T-cell (primary cell): Measurements from ENCODE around the gene ZNF484. TPM values are rescaled to one million over a fixed set of nuclear protein-coding genes. Genes with fewer than 3 reads are reported as not detected.
"Not testable (repeated sequence)": the region's sequence is repeated elsewhere in the genome, so short reads cannot be mapped to it uniquely, and the experiment has no call there.

Source experiments
- ATAC-seq, 4 experiments: fragments of 200-7000 bp in 3 of 4; fragments of 150-1000 bp in 1 of 4; cut with Tn5 transposase; replicated peaks in 1 of 4; 1 replicate in 3 of 4; 2 replicates in 1 of 4; pipeline ENCODE4 v1.10.0; 2021; ENCODE audit warnings: moderate library complexity in 3 of 4, mild to moderate bottlenecking in 2 of 4, moderate number of reproducible peaks in 1 of 4
- CTCF ChIA-PET, 2 donors: fragments of 300-600 bp; sonication (Branson Sonifier 250); formaldehyde crosslinking; loops; one replicate each; lab custom pipeline; 2022; ENCODE audit warnings: antibody characterized with exemption in 2 of 2; lab: Charles Lee
- POLR2A ChIA-PET, 2 donors: fragments of 300-600 bp; sonication (Branson Sonifier 250); formaldehyde crosslinking; loops; one replicate each; lab custom pipeline; 2022; ENCODE audit warnings: antibody characterized with exemption in 2 of 2; lab: Charles Lee
- DNase-seq, 35 experiments: peaks; one replicate each; pipeline versions ENCODE4 v3.0.0 to v3.0.0-alpha.2; 2013 to 2023
- H3K27ac ChIP-seq: one replicate; pipeline ENCODE4 v1.5.1; 2013; ENCODE audit warnings: low read length
- H3K27me3 ChIP-seq, 2 experiments: replicated peaks in 1 of 2; 1 replicate in 1 of 2; 2 replicates in 1 of 2; pipeline versions ENCODE4 v1.6.1 to v1.7.0; 2013; ENCODE audit warnings: low read length in 1 of 2, mixed read lengths in 1 of 2; ENCODE audit not compliant: control insufficient read depth in 2 of 2, insufficient read depth in 2 of 2; ENCODE audit errors: extremely low read depth in 1 of 2
- H3K36me3 ChIP-seq, 2 donors: 1 replicate in 1 of 2; 2 replicates in 1 of 2; pipeline versions ENCODE4 v1.6.1 to v1.7.0; 2013; ENCODE audit warnings: low read length in 1 of 2; ENCODE audit not compliant: control insufficient read depth in 2 of 2, insufficient read depth in 1 of 2; ENCODE audit errors: extremely low read depth in 1 of 2
- H3K4me1 ChIP-seq, 2 experiments: 1 replicate in 1 of 2; 2 replicates in 1 of 2; pipeline versions ENCODE4 v1.6.1 to v1.7.0; 2013; ENCODE audit warnings: low read length in 2 of 2, mixed read lengths in 1 of 2; ENCODE audit not compliant: insufficient read depth in 2 of 2, control insufficient read depth in 1 of 2; ENCODE audit errors: extremely low read depth in 1 of 2
- H3K4me3 ChIP-seq, 2 donors: 1 replicate in 1 of 2; 2 replicates in 1 of 2; pipeline versions ENCODE4 v1.5.1 to v1.7.0; 2013; ENCODE audit warnings: mild to moderate bottlenecking in 2 of 2, low read length in 1 of 2, moderate library complexity in 1 of 2; ENCODE audit not compliant: control insufficient read depth in 1 of 2; ENCODE audit errors: extremely low read depth in 1 of 2
- H3K9me3 ChIP-seq: 2 replicates; pipeline ENCODE4 v1.7.0; 2013
- H3K27ac Mint-ChIP-seq, 2 donors: one replicate each; pipeline ENCODE4 v1.8.0; 2020 to 2021; ENCODE audit warnings: mild to moderate bottlenecking in 2 of 2, mixed read lengths in 2 of 2
- H3K27me3 Mint-ChIP-seq, 2 donors: one replicate each; pipeline ENCODE4 v1.8.0; 2021 to 2022; ENCODE audit warnings: mixed read lengths in 2 of 2
- H3K36me3 Mint-ChIP-seq: one replicate; pipeline ENCODE4 v1.8.0; 2021; ENCODE audit warnings: mixed read lengths
- H3K4me1 Mint-ChIP-seq, 3 donors: one replicate each; pipeline ENCODE4 v1.8.0; 2020 to 2022; ENCODE audit warnings: mixed read lengths in 3 of 3, mild to moderate bottlenecking in 1 of 3
- H3K4me3 Mint-ChIP-seq, 3 donors: one replicate each; pipeline ENCODE4 v1.8.0; 2020 to 2022; ENCODE audit warnings: mild to moderate bottlenecking in 3 of 3, mixed read lengths in 3 of 3, moderate library complexity in 3 of 3
- H3K9me3 Mint-ChIP-seq, 3 donors: one replicate each; pipeline ENCODE4 v1.8.0; 2020 to 2022; ENCODE audit warnings: mixed read lengths in 3 of 3
- WGBS: methylation state at CpG from one replicate; pipeline ENCODE4 v1.1.5; 2013; ENCODE audit warnings: missing lambda C conversion rate; ENCODE audit not compliant: insufficient coverage; 5-methylcytosine and 5-hydroxymethylcytosine counted together
- total RNA-seq, 35 experiments: library from RNA in 6 of 35; stranded (reverse) in 6 of 35; fragments of 120-200 nt in 1 of 35; gene quantifications; one replicate each; pipeline versions ENCODE4 v1.2.1 to v1.2.4 and lab custom pipeline; 2013 to 2026

Gene ZNF484
- total RNA-seq, 5 donors from 2014 or later (not counting 1 experiment from before 2014, with no cell fraction given), result 14.2 to 17.4 (median 16.4) TPM

DNA sequence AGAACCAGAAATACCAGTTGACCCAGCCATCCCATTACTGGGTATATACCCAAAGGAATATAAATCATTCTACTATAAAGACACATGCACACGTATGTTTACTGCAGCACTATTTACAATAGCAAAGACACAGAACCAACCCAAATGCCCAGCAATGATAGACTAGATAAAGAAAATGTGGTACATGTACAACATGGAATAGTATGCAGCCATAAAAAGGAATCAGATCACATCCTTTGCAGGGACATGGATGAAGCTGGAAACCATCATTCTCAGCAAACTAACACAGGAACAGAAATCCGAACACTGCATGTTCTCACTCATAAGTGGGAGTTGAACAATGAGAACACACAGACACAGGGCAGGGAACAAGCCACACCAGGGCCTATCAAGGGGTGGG lies 11.2 kb downstream of the ZNF484 start:
- H3K27me3 Mint-ChIP-seq, H3K4me3 Mint-ChIP-seq, H3K9me3 ChIP-seq, H3K4me3 ChIP-seq, H3K27ac ChIP-seq, CTCF ChIA-PET, H3K9me3 Mint-ChIP-seq, DNase-seq, H3K4me1 ChIP-seq, H3K27me3 ChIP-seq, H3K27ac Mint-ChIP-seq, ATAC-seq, POLR2A ChIA-PET: not testable (repeated sequence)
- WGBS, result no CpG with 5 or more reads among the region's 2 CpGs
- Mint-ChIP-seq H3K36me3 (peaks cover 79% of the 10 kb centered on the region), H3K4me1 (peaks cover 63 to 81% (median 66%) of the 10 kb centered on the region in 3 donors)
- H3K36me3 ChIP-seq, result peaks cover 7 to 40% of the 10 kb centered on the region in 2 donors

DNA sequence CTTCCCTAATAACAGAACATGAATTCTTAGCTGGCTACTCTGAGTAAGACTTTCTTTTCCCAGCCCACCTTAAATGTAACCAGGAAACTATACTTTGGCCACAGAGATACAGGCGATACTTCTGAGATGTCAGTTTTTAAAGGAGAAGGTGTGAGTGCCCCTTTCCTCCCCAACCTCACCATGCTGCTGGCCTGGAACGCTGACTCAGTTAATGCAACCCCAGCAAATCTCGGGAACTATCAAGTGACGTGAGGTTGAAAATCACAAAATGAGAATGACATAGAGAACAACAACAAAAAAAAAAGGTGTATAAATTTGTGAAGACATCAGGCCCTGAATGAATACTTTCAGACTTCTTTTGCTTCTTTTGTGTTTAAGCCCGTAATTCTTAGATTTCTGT lies 13.7 kb downstream of the ZNF484 start:
- Histone ChIP-seq H3K36me3 (peaks cover 13 to 41% of the 10 kb centered on the region in 2 donors), H3K27me3 (no peaks in the 10 kb centered on the region), H3K4me1 (no peaks in the 10 kb centered on the region), H3K9me3 (no peaks in the 10 kb centered on the region), H3K27ac (no peak overlapping the region), H3K4me3 (no peak overlapping the region)
- Mint-ChIP-seq H3K4me1 (peaks cover 58 to 69% (median 60%) of the 10 kb centered on the region in 3 donors), H3K36me3 (peaks cover 82% of the 10 kb centered on the region), H3K27ac (no peak overlapping the region), H3K9me3 (peaks cover 3 to 4% (median 3%) of the 10 kb centered on the region in 3 donors), H3K4me3 (no peak overlapping the region), H3K27me3 (no peaks in the 10 kb centered on the region)
- ATAC-seq (no peak), DNase-seq (no peak)
- ChIA-PET POLR2A (no interaction called here), CTCF (no interaction called here)
- no CpG with 5 or more reads among the region's 5 CpGs for whole genome bisulfite sequencing

DNA sequence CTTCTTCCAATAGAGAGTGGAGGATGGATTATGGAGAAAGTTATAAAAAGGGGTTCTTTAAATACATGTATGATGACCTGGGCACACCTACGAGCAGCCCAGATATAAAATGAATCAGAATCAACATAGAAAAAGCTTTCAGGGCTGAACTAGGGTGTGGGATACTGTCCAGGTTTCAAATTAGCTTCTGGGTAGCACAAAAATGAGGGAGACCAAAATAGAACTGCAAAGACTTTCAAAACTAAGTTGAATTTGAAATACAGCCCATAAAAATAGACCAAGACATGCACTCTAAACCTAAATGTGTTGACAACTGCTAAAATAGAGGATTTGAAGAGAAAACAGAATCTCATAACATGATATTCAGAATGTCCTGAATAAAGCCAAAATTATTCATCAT lies 17.0 kb downstream of the ZNF484 start:
- ChIA-PET CTCF (no interaction called here), POLR2A (no interaction called here)
- Mint-ChIP-seq H3K4me3 (no peak overlapping the region), H3K27me3 (no peaks in the 10 kb centered on the region), H3K4me1 (peaks cover 50 to 59% (median 51%) of the 10 kb centered on the region in 3 donors), H3K36me3 (peaks cover 77% of the 10 kb centered on the region), H3K9me3 (peaks cover 0 to 4% (median 0%) of the 10 kb centered on the region in 3 donors), H3K27ac (no peak overlapping the region)
- ATAC-seq, result no peak
- 83% methylated on average over 1 of the region's 1 CpG for WGBS
- H3K9me3 ChIP-seq, result no peaks in the 10 kb centered on the region
- H3K36me3 ChIP-seq, result peaks cover 11 to 35% of the 10 kb centered on the region in 2 donors
- H3K4me1 ChIP-seq, result no peaks in the 10 kb centered on the region
- no peak overlapping the region for H3K27ac ChIP-seq
- DNase-seq, result no peak
- no peak overlapping the region for H3K4me3 ChIP-seq
- no peaks in the 10 kb centered on the region for H3K27me3 ChIP-seq

DNA sequence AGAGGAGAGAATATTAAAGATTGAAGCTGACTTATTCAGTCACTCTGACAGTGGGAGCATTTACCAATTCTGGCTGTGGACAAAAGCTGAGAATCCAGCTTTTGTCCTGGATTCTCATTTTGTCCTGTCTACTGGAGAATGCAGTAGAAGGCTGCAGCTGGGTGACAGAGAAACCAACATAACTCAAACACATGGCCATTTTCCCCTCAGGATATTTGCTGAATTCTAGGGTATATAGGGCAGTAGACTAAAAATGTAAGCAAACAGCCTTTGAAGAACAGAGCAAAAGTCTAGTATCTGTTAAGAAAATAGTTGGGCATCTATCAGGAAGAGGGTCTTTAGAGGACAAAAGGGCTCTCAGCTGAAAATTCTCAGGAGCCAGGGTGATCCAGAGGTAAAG lies 20.6 kb downstream of the ZNF484 start:
- ChIA-PET POLR2A (no interaction called here), CTCF (no interaction called here)
- Mint-ChIP-seq H3K27me3 (no peaks in the 10 kb centered on the region), H3K27ac (peak overlapping the region in 1 of 2 donors; percentile 19), H3K4me3 (no peak overlapping the region), H3K36me3 (peaks cover 73% of the 10 kb centered on the region), H3K9me3 (peaks cover 0 to 1% (median 0%) of the 10 kb centered on the region in 3 donors), H3K4me1 (peaks cover 24 to 30% (median 27%) of the 10 kb centered on the region in 3 donors)
- no peaks in the 10 kb centered on the region for H3K4me1 ChIP-seq
- peaks cover 19 to 55% of the 10 kb centered on the region in 2 donors for H3K36me3 ChIP-seq
- no peaks in the 10 kb centered on the region for H3K9me3 ChIP-seq
- ATAC-seq (no peak), DNase-seq (no peak)
- H3K4me3 ChIP-seq, result no peak overlapping the region
- no peaks in the 10 kb centered on the region for H3K27me3 ChIP-seq
- no peak overlapping the region for H3K27ac ChIP-seq

DNA sequence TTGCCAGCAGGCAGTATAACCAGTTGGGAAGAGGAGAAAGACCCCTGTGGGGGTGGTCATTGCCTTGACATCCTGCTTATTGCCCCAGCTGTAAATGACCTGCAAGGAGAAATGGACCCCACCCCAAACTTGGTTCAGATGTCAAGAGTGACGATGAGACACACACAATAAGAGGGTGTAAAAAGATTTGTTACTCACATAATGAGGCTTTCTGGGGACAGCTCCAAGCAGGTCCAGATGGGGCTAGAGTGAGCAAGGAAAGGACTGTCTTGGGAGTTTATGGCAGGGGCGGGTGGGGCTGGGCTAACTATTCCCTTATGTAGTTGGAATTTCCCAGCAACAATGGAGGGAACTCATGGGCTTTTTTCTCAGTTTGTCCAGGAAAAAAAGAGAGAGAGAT lies 24.1 kb downstream of the ZNF484 start:
- 100% methylated on average over 1 of the region's 2 CpGs for WGBS
- peaks cover 78% of the 10 kb centered on the region for H3K36me3 Mint-ChIP-seq
- peaks cover 0 to 7% (median 3%) of the 10 kb centered on the region in 3 donors for H3K9me3 Mint-ChIP-seq
- DNase-seq (no peak), ATAC-seq (no peak)
- Histone ChIP-seq H3K9me3 (no peaks in the 10 kb centered on the region), H3K27ac (no peak overlapping the region), H3K27me3 (no peaks in the 10 kb centered on the region), H3K36me3 (peaks cover 12 to 63% of the 10 kb centered on the region in 2 donors), H3K4me1 (no peaks in the 10 kb centered on the region), H3K4me3 (no peak overlapping the region)
- no peak overlapping the region for H3K4me3 Mint-ChIP-seq
- peaks cover 7 to 13% (median 10%) of the 10 kb centered on the region in 3 donors for H3K4me1 Mint-ChIP-seq
- H3K27me3 Mint-ChIP-seq, result no peaks in the 10 kb centered on the region
- CTCF ChIA-PET, result no interaction called here
- H3K27ac Mint-ChIP-seq, result peak overlapping the region in 1 of 2 donors; percentile 28
- POLR2A ChIA-PET, result no interaction called here

DNA sequence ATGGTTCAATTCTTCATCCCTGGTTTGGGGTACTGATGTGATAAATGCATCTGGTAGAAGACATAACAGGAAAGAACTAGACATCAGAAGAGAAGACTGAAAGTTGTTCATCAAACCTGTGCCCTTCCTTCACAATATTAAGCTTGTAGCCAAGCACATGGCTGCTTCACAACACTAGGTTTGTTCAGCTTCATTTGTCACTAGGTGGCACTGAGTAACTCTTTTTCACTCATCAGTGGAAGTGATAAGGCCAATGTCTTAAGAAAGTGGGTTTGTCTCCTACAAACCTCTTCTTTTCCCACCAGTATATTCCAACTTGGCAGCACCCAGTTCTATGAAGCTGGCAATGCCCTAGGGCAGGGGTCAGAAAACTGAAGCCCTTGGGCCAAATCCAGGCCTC lies 26.9 kb downstream of the ZNF484 start:
- POLR2A ChIA-PET, result no interaction called here
- Mint-ChIP-seq H3K36me3 (peaks cover 87% of the 10 kb centered on the region), H3K27ac (peak overlapping the region in 1 of 2 donors; percentile 39), H3K4me1 (peaks cover 0 to 7% (median 5%) of the 10 kb centered on the region in 3 donors), H3K4me3 (no peak overlapping the region), H3K27me3 (no peaks in the 10 kb centered on the region), H3K9me3 (peaks cover 4 to 25% (median 25%) of the 10 kb centered on the region in 3 donors)
- Histone ChIP-seq H3K4me1 (no peaks in the 10 kb centered on the region), H3K4me3 (no peak overlapping the region), H3K27me3 (no peaks in the 10 kb centered on the region), H3K36me3 (peaks cover 12 to 69% of the 10 kb centered on the region in 2 donors), H3K27ac (no peak overlapping the region), H3K9me3 (peaks cover 23% of the 10 kb centered on the region)
- peak in 2 of 35 experiments; percentile 2 to 43 for DNase-seq
- CTCF ChIA-PET, result interaction anchor here in 1 of 2 donors (0.6 to 1.0 kb wide), 2 partner anchors 104 to 258 kb away, joined by 3 to 5 read pairs; no protein-coding TSS in a partner anchor
- ATAC-seq, result peak in 3 of 4 experiments; percentile 32 to 69 (median 61)
